HEK293T (cell line): ENCODE results near the gene UBXN10.

Experiments used
- ARNT ChIP-seq: fragments of 450-650 bp; IDR thresholded peaks from 2 replicates; pipeline ENCODE4 v1.6.1; 2017; ENCODE audit warnings: mild to moderate bottlenecking
- BHLHE40 ChIP-seq: fragments of 450-650 bp; IDR thresholded peaks from 2 replicates; pipeline ENCODE4 v1.6.1; 2016; ENCODE audit warnings: mild to moderate bottlenecking, moderate library complexity, borderline replicate concordance
- FOXA1 ChIP-seq: fragments of 450-650 bp; IDR thresholded peaks from 2 replicates; pipeline ENCODE4 v1.6.1; 2016; ENCODE audit warnings: mild to moderate bottlenecking
- FOXK2 ChIP-seq: fragments of 450-650 bp; IDR thresholded peaks from 2 replicates; pipeline ENCODE4 v1.6.1; 2016; ENCODE audit warnings: mild to moderate bottlenecking
- FOXM1 ChIP-seq: fragments of 450-650 bp; IDR thresholded peaks from 2 replicates; pipeline ENCODE4 v1.6.1; 2017; ENCODE audit warnings: mild to moderate bottlenecking, borderline replicate concordance
- HDGF ChIP-seq: fragments of 450-650 bp; IDR thresholded peaks from 2 replicates; pipeline ENCODE4 v1.6.1; 2017; ENCODE audit warnings: antibody characterized with exemption, borderline replicate concordance
- L3MBTL2 ChIP-seq: fragments of 450-650 bp; conservative IDR thresholded peaks from 2 replicates; pipeline ENCODE4 v1.6.1; 2016; ENCODE audit warnings: mild to moderate bottlenecking
- LEF1 ChIP-seq: fragments of 450-650 bp; IDR thresholded peaks from 2 replicates; pipeline ENCODE4 v1.6.1; 2017; ENCODE audit warnings: mild to moderate bottlenecking, borderline replicate concordance
- SP1 ChIP-seq: fragments of 450-650 bp; IDR thresholded peaks from 2 replicates; pipeline ENCODE4 v1.6.1; 2017
- SUZ12 ChIP-seq: fragments of 450-650 bp; IDR thresholded peaks from 2 replicates; pipeline ENCODE4 v1.6.1; 2016; ENCODE audit warnings: mild to moderate bottlenecking
- TARDBP ChIP-seq: fragments of 450-650 bp; IDR thresholded peaks from 2 replicates; pipeline ENCODE4 v1.6.1; 2016
- ZNF384 ChIP-seq: fragments of 450-650 bp; IDR thresholded peaks from 2 replicates; pipeline ENCODE4 v1.6.1; 2016
- TF ChIP-seq, protein P1 (sequence below): fragments of 450-650 bp; IDR thresholded peaks from 2 replicates; pipeline ENCODE4 v1.6.1; 2016

DNA sequence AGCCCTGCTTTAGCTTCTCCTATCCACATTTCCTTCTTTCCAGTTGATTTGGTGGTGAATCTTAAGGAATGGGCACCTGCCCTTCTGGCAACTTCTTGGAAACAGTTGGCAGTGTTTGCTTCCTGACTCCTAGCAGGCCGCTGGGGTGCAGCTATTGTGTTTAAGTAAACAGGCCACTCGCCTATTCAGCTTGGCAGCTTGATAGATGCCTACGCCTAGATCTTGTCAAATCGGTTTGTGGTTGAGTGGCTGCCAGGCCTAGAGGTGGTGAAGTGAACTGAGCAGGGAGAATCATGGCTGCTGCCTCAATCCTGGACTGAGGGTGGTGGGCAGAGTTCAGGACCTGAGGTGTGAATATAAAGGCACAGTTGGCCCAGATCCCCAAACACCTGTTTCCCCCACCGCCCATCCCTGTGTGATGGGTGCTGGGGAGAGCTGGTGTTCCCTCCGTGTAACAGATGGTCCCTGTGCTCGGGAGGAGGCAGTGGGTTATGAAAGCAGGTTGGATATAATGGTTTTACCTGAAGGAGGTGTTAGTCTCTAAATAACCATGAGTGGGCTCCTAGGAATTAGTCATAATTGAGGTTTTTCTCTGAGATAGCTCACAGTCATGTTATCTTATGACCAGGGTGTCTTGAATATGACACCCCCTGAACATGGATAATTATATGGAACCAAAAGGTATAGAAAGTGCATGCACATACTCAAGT is 1.4 kb downstream of the UBXN10 start:
- TF ChIP-seq SP1: no peak
- TF ChIP-seq SUZ12: no peak
- no peak for TF ChIP-seq FOXK2
- TF ChIP-seq ARNT: no peak
- TF ChIP-seq FOXM1: no peak
- TF ChIP-seq BHLHE40: no peak
- TF ChIP-seq TARDBP: no peak
- TF ChIP-seq LEF1: no peak
- TF ChIP-seq ZNF384: no peak
- no peak for TF ChIP-seq HDGF
- TF ChIP-seq, protein P1, sequence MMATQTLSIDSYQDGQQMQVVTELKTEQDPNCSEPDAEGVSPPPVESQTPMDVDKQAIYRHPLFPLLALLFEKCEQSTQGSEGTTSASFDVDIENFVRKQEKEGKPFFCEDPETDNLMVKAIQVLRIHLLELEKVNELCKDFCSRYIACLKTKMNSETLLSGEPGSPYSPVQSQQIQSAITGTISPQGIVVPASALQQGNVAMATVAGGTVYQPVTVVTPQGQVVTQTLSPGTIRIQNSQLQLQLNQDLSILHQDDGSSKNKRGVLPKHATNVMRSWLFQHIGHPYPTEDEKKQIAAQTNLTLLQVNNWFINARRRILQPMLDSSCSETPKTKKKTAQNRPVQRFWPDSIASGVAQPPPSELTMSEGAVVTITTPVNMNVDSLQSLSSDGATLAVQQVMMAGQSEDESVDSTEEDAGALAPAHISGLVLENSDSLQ: no peak
- TF ChIP-seq L3MBTL2: no peak
- no peak for TF ChIP-seq FOXA1
